Cardiac muscle cell (in vitro differentiated cells and primary cell): ENCODE data around the gene RPL37. TPM values are rescaled to one million over a fixed set of nuclear protein-coding genes. Genes with fewer than 3 reads are reported as not detected.
"Not testable (repeated sequence)": the region's sequence is repeated elsewhere in the genome, so short reads cannot be mapped to it uniquely, and the experiment has no call there.

Experiments used
- DNase-seq, 2 donors: peaks; one replicate each; pipeline versions ENCODE4 v3.0.0 to v3.0.0-alpha.2; 2010 to 2017; ENCODE audit warnings: low read depth in 1 of 2, low spot score in 1 of 2
- H3K27ac ChIP-seq: fragments of 200-600 bp; sonication (generic); 2 replicates; pipeline ENCODE4 v1.5.1; 2016
- H3K27me3 ChIP-seq: fragments of 200-600 bp; sonication (generic); 2 replicates; pipeline ENCODE4 v1.6.0; 2016; ENCODE audit warnings: control low read depth
- H3K36me3 ChIP-seq: fragments of 200-600 bp; sonication (generic); 2 replicates; pipeline ENCODE4 v1.5.1; 2016; ENCODE audit warnings: control low read depth
- H3K4me1 ChIP-seq: fragments of 200-600 bp; sonication (generic); 2 replicates; pipeline ENCODE4 v1.8.1; 2017; ENCODE audit warnings: low read depth, mild to moderate bottlenecking, mixed run types
- H3K4me3 ChIP-seq: fragments of 200-600 bp; sonication (generic); 2 replicates; pipeline ENCODE4 v1.5.1; 2016; ENCODE audit warnings: mild to moderate bottlenecking
- H3K9me3 ChIP-seq: fragments of 200-600 bp; sonication (generic); 2 replicates; pipeline ENCODE4 v1.5.1; 2017; ENCODE audit warnings: low read depth, mild to moderate bottlenecking, control low read depth
- CTCF ChIP-seq: IDR thresholded peaks from 2 replicates; pipeline ENCODE4 v1.5.1; 2012; ENCODE audit warnings: low read depth, mild to moderate bottlenecking, low read length
- polyA plus RNA-seq: library from polyadenylated mRNA; unstranded; fragments of >200 nt; fragmentation: Nextera tagmentation; extraction: Ambion mirVana; gene quantifications from 2 replicates; pipeline ENCODE4 v1.2.1, GENCODE V29; 2016
- total RNA-seq: library from RNA; depleted of rRNA; stranded (reverse); fragments of >200 nt; gene quantifications from 2 replicates; pipeline ENCODE4 v1.2.3, GENCODE V29; 2016

Gene RPL37
- total RNA-seq: 115 and 181 TPM in 2 replicates
- 473 and 553 TPM in 2 replicates for polyA plus RNA-seq

- Histone ChIP-seq H3K27ac (peak within 1 kb of the TSS; percentile 88), H3K4me3 (peak within 1 kb of the TSS; percentile 78), H3K27me3 (no peaks in the 10 kb centered on the region), H3K4me1 (peaks cover 13% of the 10 kb centered on the region), H3K36me3 (peaks cover 38% of the 10 kb centered on the region), H3K9me3 (no peaks in the 10 kb centered on the region)
- no peak for TF ChIP-seq CTCF
- peak; percentile 96 to 99 for DNase-seq
Measured at GRCh38 chr5:40834849-40835787, at the start of gene RPL37. Gene RPL37, minus strand, starts transcription at chr5:40835222. Its CDS starts 37 bp downstream, at chr5:40835185.

DNA sequence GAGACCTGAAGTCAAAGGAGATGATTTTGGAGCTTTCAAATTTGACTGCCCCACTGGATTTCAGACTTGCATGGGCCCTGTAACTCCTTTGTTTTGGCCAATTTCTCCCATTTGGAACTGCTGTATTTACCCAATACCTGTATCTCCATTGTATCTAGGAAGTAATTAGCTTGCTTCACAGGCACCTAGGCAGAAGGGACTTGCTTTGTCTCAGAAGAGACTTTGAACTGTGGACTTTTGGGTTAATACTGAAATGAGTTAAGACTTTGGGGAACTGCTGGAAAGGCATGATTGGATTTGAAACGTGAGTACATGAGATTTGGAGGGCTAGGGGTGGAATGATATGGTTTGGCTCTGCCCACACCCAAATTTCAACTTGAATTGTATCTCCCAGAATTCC, 48.0 kb upstream of the RPL37 start:
- not testable (repeated sequence) for H3K4me1 ChIP-seq, H3K4me3 ChIP-seq, DNase-seq, H3K36me3 ChIP-seq, H3K27ac ChIP-seq, H3K9me3 ChIP-seq, H3K27me3 ChIP-seq

- Histone ChIP-seq H3K9me3 (no peaks in the 10 kb centered on the region), H3K4me1 (no peaks in the 10 kb centered on the region), H3K4me3 (no peak overlapping the region), H3K27me3 (no peaks in the 10 kb centered on the region), H3K36me3 (no peaks in the 10 kb centered on the region), H3K27ac (no peak overlapping the region)
- no peak for DNase-seq
- no peak for TF ChIP-seq CTCF
Measured at GRCh38 chr5:40882291-40882690, 47.3 kb upstream of the RPL37 start.

- no peak overlapping the region for H3K4me3 ChIP-seq
- no peaks in the 10 kb centered on the region for H3K27me3 ChIP-seq
- peak; percentile 17 to 48 for DNase-seq
- H3K4me1 ChIP-seq: no peaks in the 10 kb centered on the region
- H3K36me3 ChIP-seq: no peaks in the 10 kb centered on the region
- H3K27ac ChIP-seq: no peak overlapping the region
- H3K9me3 ChIP-seq: no peaks in the 10 kb centered on the region
- peak; percentile 41 for TF ChIP-seq CTCF
Measured at GRCh38 chr5:40879163-40879942, 44.3 kb upstream of the RPL37 start.

DNA sequence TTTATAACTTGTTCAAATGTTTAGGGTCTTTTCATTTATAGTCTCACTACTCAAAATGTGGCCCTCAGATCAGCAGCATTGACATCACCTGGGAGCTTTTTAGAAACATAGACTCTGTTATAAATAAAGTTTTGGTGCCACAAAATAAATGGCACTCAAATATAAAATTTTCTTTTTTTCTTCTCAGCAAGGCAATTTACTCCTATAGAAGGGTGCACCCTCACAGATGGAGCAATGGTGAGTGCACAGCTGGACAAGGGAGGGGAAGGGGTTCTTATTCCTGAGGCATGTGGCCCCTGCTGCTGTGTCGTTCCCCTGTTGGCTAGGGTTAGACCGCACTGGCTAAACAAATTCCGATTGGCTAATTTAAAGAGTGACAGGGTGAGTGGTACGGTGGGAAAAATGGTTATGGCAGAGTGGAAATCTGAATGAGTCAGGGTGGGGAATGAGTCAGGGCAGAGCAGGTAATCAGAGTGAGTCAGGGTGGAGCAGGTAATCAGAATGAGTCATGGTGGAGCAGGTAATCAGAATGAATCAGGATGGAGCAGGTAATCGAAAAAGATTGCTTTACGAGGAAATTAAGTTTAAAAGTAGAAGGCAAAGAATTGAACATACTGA, 42.5 kb upstream of the RPL37 start:
- DNase-seq: no peak
- Histone ChIP-seq H3K27ac (no peak overlapping the region), H3K27me3 (no peaks in the 10 kb centered on the region), H3K36me3 (no peaks in the 10 kb centered on the region), H3K4me1 (no peaks in the 10 kb centered on the region), H3K4me3 (no peak overlapping the region), H3K9me3 (no peaks in the 10 kb centered on the region)
- TF ChIP-seq CTCF: no peak
